ENCODE measurements around the gene CBFA2T2. TPM values are rescaled to one million over a fixed set of nuclear protein-coding genes. Genes with fewer than 3 reads are reported as not detected.
"Not testable (repeated sequence)": the region's sequence is repeated elsewhere in the genome, so short reads cannot be mapped to it uniquely, and the experiment has no call there.

CBFA2T2 gene
- total RNA-seq, 1 donor from 2014 or later = 15.7 TPM

GRCh38 chr20:33443512-33444239, 46.2 kb upstream of the CBFA2T2 start, which contains the start of gene SNTA1:
TSS of gene SNTA1 (minus strand) at chr20:33443763. CDS start at chr20:33443620, 143 bp downstream.
- Histone ChIP-seq H3K27ac (peak within 1 kb of the TSS; percentile 51), H3K9me3 (no peaks in the 10 kb centered on the region), H3K4me1 (peaks cover 8% of the 10 kb centered on the region), H3K27me3 (no peaks in the 10 kb centered on the region), H3K36me3 (no peaks in the 10 kb centered on the region), H3K4me3 (peak within 1 kb of the TSS; percentile 68)
- intact Hi-C loops (cut with DNase I) = no loop called here
- ATAC-seq = peak; percentile 97
- TF ChIP-seq CTCF (IDR thresholded peaks at IDR 0.05) = no peak
- DNase-seq = peak; percentile 98

DNA sequence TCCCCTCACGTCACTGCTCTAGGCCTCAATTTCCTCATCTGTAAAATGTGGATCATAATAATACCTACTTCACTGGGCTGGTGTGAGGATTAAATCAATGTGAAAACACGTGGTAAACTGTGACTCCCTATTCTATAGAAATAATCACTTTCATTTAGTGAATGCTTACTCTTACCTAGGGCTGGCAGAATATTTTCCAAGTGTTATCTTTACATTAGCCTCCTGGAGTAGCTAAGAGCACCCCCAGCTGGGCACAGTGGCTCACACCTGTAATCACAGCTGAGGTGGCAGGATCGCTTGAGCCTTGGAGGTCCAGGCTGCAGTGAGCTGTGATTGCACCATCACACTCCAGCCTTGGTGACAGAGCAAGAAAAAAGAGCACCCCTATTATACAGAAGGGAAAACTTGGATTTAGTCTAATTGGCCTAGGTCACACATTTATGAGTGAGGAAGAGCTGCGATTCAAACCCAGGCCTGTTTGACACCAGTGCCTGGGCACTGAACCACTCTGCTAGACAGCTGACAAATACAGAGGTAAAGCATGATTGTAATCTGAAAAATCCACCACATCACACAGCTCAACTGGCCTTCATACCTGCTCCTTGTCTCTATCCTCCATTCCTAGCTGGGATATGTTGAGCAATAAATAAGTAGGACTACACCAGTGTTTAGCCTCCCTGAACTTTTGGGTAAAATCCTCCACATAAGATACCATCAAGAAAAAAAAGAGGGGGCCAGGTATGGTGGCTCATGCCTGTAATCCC, 44.9 kb upstream of the CBFA2T2 start:
- DNase-seq (no peak), ATAC-seq (no peak)
- Histone ChIP-seq H3K4me1 (peaks cover 8% of the 10 kb centered on the region), H3K9me3 (no peaks in the 10 kb centered on the region), H3K27me3 (no peaks in the 10 kb centered on the region), H3K36me3 (no peaks in the 10 kb centered on the region), H3K4me3 (peak overlapping the region; percentile 68), H3K27ac (no peak overlapping the region)
- intact Hi-C loops (cut with DNase I) = no loop called here
- TF ChIP-seq CTCF (IDR thresholded peaks at IDR 0.05) = no peak

DNA sequence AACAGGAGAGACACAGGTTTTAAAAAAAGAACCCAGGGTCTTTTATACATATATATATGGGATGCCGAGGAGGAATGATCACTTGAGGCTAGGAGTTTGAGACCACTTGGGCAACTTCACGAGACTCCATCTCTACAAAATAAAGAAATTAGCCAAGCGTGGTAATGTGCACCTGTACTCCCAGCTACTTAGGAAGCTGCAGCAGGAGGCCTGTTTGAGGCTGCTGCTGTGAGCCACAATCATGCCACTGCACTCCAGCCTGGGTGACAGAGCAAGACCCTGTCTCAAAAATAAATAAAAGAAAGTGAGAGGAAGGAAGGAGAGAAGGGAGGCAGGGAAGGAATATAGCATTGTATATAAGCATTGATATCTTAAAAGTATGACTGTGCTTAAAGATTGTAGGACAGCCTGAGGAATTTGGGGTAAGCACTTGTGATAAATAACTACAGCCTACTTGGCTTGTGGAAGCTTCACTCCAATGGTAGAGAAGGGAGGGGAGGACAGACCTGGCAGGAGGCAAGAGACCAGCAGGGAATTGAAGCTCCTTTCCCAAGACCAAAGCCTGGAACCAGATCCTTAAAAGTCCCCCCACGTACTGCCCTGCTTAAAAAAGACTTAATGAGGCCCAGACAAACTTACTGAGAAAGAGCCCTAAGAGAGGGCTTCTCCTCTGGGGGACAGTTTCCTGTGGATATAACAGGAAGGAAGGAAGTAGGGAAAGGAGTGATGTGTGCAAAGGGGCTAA, 43.8 kb upstream of the CBFA2T2 start:
- no peak overlapping the region for H3K27ac ChIP-seq
- no peak for TF ChIP-seq CTCF (IDR thresholded peaks at IDR 0.05)
- no peaks in the 10 kb centered on the region for H3K9me3 ChIP-seq
- H3K36me3 ChIP-seq = no peaks in the 10 kb centered on the region
- ATAC-seq (no peak), DNase-seq (no peak)
- H3K27me3 ChIP-seq = no peaks in the 10 kb centered on the region
- no peak overlapping the region for H3K4me3 ChIP-seq
- intact Hi-C loops (cut with DNase I) = no loop called here
- H3K4me1 ChIP-seq = peaks cover 8% of the 10 kb centered on the region

DNA sequence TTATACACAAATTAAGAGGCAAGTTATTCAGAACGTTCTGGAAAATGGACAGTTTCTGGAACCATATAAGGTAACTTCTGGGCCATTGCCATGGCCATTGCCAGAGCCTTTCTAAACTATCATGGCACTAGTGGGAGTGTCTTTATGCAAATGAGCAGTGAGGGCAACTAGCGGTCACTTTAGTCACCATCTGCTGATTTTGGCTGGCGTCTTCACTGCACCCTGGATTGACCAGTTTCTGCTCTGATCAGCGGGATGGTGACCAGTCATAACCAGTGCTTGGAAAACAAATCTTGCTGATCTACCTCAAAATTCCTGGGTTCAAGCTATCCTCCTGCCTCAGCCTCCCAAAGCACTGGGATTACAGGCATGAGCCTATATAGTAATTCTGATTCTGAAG, 39.0 kb upstream of the CBFA2T2 start:
- H3K36me3 ChIP-seq = no peaks in the 10 kb centered on the region
- ATAC-seq (no peak), DNase-seq (no peak)
- H3K4me1 ChIP-seq = no peaks in the 10 kb centered on the region
- no peaks in the 10 kb centered on the region for H3K9me3 ChIP-seq
- intact Hi-C loops (cut with DNase I) = loop anchor here (10.0 kb wide), 1 partner anchor 204 kb away; no protein-coding TSS in a partner anchor
- no peaks in the 10 kb centered on the region for H3K27me3 ChIP-seq
- no peak overlapping the region for H3K27ac ChIP-seq
- TF ChIP-seq CTCF (IDR thresholded peaks at IDR 0.05) = no peak
- no peak overlapping the region for H3K4me3 ChIP-seq

- H3K36me3 ChIP-seq, H3K4me1 ChIP-seq, H3K27me3 ChIP-seq, H3K4me3 ChIP-seq, H3K9me3 ChIP-seq, H3K27ac ChIP-seq: not testable (repeated sequence)
- ATAC-seq = peak; percentile 99
- DNase-seq = peak; percentile 89
- peak; percentile 94 for TF ChIP-seq CTCF (IDR thresholded peaks at IDR 0.05)
- intact Hi-C loops (cut with DNase I) = loop anchor here (10.0 kb wide), 1 partner anchor 198 kb away; no protein-coding TSS in a partner anchor
Measured at GRCh38 chr20:33456916-33457642, 32.8 kb upstream of the CBFA2T2 start.

All from upper lobe of right lung (tissue), 1 donor.